ENCODE results near the gene MACROD2.
"Not testable (repeated sequence)": the region's sequence is repeated elsewhere in the genome, so short reads cannot be mapped to it uniquely, and the experiment has no call there.

DNA sequence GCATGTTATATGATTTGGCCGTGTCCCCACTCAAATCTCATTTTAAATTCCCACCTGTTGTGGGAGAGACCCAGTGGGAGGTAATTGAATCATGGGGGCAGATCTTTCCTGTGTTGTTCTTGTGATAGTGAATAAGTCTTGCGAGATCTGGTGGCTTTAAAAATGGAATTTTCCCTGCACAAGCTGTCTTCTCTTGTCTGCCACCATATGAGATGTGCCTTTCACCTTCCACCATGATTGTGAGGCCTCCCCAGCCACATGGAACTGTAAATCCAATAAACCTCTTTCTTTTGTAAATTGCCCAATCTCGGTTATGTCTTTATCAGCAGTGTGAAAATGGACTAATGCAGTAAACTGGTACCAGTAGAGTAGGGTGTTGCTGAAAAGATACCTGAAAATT is 986.2 kb downstream of the MACROD2 start:
- not testable (repeated sequence) for TF ChIP-seq EZH2 (IDR thresholded peaks at IDR 0.05; ENCODE audit: insufficient read depth, low read length)
- TF ChIP-seq, protein P1, sequence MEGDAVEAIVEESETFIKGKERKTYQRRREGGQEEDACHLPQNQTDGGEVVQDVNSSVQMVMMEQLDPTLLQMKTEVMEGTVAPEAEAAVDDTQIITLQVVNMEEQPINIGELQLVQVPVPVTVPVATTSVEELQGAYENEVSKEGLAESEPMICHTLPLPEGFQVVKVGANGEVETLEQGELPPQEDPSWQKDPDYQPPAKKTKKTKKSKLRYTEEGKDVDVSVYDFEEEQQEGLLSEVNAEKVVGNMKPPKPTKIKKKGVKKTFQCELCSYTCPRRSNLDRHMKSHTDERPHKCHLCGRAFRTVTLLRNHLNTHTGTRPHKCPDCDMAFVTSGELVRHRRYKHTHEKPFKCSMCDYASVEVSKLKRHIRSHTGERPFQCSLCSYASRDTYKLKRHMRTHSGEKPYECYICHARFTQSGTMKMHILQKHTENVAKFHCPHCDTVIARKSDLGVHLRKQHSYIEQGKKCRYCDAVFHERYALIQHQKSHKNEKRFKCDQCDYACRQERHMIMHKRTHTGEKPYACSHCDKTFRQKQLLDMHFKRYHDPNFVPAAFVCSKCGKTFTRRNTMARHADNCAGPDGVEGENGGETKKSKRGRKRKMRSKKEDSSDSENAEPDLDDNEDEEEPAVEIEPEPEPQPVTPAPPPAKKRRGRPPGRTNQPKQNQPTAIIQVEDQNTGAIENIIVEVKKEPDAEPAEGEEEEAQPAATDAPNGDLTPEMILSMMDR (IDR thresholded peaks at IDR 0.05; ENCODE audit: insufficient read depth, low read depth, low read length) = not testable (repeated sequence)
